Stimulated activated CD4-positive, alpha-beta T cell treated with anti-CD3 and anti-CD28 coated beads, Interleukin-4, amount 100 ng/mL, for 1 hour (primary cell): Measurements from ENCODE around the gene NBEA.

Experiments
- DNase-seq: peaks from one replicate; pipeline ENCODE4 v3.0.0-alpha.2; 2020

NBEA gene

DNA sequence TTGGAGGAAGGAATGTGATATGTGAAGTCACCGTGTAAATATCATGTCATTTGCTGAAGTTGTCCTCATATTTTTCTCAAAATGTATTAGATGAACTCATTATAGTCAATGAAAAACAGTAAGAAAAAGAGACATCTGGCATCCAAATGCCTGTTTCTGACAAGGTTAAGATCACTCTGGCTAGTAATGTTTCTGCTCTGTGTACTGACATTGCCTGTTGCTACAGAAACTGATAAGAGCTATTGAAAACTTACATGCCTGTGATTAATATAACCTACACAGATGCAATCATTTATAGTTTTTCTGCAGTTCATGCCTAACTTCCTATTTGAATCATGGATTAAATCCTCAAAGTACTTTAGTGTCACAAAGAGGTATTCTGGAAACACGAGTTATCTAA lies 249.8 kb downstream of the NBEA start:
- no peak for DNase-seq

DNA sequence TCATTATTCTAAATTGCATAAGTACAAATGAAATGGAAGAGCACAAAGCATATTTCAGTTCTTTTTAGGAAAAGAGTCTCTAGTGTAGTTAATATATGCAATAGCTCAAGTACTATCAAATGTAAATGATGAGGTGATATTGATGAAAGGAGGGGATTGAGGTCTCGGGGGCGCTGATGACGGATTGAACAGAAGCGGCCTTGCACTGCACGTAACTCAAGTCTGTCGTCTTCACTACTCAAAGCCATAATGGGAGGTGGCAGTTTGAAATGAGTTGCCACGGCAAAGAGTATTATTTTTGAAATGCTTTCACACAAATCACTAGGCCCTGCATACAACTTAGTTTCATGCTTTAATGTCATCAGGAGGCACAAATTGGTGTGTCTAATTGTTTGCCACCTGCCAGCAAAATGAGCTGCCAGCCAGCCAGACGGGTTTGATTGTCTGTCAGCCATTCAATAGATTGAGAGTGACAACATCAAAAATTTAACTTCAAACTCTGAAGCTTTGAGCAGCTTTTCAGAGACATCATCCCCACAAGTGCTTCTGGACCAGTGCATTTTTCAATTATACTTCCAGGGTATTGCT lies 256.6 kb downstream of the NBEA start:
- no peak for DNase-seq

DNA sequence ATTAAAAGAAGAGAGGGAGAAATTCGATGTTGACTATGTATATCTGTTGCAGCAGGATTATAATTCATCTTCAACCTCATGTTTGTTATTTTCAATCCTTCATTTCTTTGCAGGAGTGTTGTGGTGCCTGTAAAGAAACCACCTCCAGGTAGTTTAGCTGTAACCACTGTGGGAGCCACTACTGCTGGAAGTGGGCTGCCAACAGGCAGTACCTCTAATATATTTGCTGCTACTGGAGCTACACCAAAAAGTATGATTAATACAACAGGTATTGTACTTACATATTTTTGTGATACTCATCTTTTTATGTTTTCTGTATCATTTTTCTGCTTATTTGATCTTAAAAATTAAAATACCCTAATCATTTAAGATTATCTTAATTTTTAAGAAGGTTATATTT lies 266.5 kb downstream of the NBEA start:
- DNase-seq: no peak

DNA sequence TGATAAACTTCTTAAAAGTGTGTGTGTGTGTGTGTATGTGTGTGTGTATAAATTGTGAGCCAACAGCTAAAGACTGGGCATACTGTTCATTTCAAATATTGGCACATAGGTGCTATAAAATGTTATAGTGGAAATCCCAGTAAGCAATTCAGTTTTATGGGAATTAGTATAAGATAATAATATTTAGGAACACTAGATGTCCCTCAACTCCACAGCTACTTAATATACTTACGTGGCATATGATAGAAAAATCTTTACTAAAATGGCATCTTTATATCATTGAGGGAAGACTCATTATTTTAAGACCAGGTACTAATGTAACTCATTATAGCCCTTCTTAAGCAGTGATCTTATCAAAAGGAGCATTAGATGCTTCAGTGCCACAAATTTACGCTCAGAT lies 268.2 kb downstream of the NBEA start:
- DNase-seq: no peak

DNA sequence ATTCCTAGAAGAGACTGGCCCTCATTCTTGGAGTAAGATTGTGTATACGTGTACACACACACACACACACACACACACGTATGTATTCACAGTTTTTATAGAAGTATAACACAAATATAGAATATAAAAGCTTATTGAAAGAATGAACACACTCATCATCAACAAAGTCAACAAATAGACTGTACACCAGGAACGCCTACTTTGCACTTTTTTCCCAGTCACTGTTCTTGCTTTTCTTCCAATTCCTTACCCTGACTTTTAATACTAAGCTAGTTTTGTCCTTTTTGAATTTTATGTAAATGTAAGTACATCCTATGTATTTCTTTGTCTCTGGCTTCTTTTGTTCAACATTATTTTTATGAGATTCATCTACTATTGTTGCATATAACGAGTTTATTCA lies 269.9 kb downstream of the NBEA start:
- no peak for DNase-seq

DNA sequence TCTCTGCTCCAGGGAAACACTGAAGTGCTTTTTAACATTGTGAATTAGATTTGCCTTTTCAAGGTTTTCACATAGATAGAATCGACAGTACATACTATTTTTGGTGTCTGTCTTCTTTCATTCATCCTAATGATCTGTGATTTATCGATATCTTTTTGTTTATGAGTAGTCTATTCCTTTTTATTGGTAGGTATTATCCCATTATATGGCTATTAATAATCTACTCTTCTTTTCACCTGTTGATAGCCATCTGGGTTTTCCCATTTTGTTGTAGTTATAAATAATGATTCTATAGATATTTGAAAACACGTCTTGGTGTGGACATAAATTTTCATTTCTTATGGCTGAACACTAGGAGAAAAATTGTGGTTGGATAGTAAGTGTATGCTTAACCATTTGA lies 271.8 kb downstream of the NBEA start:
- DNase-seq: no peak

DNA sequence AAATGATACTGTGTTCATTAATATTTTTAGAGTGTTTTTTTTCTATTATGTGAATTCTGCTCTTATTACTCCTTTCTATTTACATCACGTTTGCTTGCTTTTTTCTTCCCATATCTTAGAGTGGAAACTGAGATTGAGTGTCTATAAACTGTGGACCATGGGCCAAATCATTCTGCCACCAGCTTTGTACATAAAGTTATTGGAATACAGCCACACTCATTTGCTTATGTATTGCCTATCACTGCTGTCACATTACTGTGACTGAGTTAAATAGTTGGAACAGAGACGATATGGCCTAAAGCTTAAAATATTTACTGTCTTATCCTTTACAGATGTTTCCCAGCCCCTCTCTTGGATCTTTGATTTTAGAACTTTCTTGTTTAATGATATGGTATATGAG lies 274.1 kb downstream of the NBEA start:
- no peak for DNase-seq

DNA sequence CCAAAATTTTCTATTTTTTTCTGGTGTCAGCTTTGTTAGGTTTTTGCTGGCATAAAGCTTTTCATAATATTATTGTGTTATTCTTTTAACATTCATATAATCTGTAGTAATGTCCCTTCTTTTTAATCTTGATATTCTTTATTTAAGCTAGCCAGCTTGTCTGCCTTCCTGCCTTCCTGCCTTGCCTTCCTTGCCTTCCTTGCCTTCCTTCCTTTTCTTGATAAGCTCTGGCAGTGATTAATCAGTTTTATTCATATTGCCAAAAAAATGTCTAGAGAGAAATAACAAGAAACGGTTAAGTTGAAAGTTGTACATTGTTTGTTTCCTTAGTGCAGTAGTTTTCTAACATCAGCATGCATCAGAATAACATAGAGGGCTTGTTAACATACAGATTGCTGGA lies 277.0 kb downstream of the NBEA start:
- no peak for DNase-seq

DNA sequence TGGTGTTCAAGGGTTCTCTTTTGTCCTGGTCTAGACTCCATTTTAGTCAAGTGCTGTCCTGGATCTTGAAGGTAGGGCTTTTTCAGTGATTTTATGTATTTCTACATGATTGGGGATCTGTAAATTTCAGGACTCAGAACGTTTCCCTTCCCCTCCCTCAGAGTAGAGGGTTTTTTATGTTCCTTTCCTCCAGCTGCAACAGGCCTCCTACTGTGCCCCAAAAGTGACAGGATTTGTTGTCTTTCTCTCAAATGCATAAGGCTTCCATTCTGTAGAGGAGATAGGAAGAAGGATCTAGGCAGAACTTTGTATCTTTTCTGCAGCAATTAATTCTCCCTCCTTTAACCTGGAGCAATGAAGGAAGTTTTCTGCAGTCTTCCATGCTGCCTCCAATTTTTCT lies 283.1 kb downstream of the NBEA start:
- no peak for DNase-seq

DNA sequence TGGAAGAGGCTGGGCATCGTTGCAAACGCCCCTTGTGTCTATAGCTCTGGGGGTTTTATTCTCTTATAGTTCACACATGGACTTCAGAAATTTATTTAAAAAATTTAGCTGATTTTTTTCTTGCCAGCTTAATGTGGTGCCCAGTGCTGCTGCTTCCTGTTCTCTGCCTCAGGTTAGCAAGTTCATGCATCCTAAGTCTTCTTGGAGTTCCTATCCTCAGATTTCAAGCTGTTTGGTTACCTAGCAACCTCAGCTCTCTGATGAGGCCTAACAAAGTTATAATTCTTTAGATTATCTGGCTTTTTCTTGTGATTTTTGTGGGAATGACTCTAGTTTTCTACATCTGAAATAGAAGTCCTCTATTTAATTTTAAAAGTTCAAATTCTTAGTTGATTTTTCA lies 283.5 kb downstream of the NBEA start:
- DNase-seq: no peak

DNA sequence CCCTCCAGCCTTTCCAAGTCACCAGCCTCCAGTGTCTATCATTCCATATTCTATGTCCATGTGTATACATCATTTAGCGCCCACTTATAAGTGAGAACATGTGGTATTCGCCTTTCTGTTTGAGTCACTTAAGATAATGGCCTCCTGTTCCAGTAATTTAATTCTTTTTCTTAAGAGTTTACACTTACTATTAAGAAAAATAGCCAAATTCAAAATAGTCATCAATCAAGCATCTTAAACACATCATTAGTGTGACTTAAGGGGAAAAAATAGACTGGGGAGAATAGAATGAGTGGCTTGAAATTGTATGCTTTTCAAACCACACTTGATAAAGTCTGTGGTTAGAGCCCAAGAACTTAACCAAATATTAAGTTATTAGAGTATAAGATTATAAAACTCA lies 286.5 kb downstream of the NBEA start:
- DNase-seq: no peak

DNA sequence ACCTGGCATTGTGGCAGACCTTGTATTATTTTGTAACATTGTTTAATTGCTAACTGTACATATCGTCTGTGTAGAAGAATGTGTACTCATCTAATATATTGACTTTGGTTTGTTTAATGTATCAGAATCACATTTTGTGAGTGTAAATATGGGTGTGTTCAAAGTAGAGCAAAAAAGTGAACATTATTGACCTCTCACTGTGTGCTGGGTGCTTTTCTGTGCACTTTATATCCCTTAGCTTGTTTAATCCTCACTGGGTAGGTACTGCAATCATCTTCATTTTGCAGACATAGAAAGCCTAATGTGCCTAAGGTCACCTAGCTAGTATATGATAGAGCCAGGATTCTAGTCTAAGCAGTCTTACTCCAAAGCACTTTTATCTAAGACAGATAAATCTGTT lies 289.4 kb downstream of the NBEA start:
- DNase-seq: no peak

DNA sequence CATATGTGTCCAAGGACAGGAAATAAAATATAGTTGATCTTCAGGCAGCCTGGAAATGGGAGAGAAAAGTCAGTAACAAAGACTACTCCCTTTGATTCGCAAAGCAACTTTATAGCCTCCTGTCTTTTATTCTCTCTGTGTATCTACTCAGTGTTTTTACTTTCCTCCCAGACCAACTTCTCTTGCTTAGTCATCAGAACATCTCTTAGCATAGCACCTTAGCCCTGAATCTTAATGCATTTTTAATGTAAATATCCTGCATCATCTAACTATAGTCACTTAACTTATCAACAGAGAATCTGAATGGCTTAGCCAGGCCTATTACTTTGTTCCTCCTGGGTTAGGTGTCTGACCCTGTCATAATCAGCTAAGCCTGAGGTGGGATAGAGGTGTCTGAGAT lies 296.2 kb downstream of the NBEA start:
- DNase-seq: no peak

DNA sequence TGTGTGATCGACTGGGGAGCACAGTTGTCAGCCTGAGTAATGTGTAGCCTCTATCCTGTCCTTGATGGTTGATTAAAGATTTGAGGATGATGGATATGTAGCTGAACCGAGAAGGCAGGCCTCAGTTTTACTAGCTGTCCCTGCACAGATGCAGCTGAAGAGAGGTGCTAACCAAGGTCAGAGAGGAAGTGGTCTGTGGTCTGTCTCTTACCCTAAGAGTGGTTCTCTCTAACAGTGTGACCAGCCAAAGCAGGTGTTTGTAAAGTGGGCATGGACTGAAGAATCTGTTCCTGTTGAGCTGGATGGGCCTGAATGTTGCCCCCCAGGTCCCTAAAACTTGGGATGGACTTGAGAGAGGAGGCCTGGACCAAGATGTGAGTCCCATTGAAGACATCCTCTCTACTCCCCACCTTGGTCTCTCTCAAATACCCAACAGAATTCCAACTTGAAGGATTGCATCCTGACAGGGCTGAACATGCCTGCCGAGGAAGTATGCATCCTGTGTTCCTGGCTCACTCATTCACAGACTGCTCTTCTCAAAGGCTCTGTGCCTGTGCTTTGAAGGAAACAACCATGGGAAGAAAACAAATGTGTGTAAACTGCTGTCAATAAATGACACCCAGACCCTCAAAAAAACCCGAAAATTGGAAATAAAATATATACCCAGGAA lies 310.6 kb downstream of the NBEA start:
- no peak for DNase-seq

DNA sequence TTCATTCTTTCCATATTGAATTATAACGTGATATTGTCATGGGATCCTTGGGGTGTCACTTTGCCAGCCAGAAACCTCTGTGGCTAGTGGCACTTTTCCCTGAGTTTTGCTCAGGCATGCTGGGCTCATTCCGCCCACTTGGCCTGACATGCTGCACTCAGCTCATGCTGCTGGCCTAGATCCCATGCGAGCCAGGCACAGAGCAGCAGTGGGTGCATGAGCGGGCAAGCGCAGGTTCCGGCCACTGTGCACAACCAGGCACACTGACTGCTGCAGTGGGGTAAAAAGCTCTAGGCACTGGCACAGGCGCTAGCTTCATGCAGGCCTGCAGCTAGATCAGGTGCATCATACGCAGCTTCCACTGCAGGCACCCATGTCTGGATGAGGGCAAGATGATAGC lies 313.2 kb downstream of the NBEA start:
- DNase-seq: no peak

DNA sequence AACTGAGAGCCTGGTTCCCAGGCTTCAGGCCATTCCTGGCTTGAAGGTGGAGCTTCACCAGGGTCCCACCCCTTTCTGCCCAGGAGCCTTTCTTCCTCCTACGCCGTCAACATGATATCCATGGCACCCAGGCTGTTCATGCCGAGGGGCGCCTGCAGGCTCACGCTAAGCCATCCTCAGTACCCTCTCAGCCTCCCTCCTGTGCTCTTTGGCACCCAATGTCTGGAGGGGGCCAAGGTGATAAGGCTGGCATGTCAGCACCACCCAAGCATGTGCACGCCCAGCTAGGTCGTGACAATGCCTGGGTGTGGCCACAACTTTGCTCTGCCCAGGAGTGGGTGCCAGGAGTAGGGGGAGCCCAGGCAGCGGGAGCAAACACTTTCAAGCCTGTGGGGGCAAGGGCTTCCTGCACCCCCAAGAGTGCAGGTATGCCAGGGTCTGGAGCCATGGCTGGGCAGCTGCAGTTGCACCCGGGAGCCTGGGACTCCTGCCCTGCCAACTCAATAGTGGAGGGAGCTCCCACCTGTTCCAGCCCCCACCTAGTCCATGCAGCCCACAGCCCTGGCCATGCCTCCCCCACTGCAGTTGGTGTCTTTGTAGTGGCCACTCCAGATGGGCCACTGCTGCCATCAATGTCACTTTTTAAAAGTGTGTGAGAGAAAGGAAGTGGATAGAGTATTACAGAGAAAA lies 314.5 kb downstream of the NBEA start:
- no peak for DNase-seq

DNA sequence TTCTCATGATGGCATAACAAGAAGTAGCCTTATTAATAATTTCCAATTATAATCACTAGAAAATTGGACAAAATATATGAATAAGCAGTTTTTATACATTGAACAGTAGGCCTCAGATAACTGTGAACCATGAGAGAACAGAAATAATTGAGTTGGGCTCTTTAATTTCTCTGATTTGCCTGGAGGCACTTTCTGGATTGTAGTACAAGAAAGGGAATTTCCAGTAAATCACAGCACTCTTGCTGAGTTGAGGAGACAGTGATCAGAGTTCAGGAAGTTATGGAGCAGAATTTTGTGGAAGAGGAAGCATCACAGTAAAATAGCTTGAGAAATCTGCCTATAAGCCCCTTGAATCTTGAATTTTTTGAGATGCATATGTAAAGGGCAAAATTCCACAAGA lies 318.2 kb downstream of the NBEA start:
- DNase-seq: no peak

DNA sequence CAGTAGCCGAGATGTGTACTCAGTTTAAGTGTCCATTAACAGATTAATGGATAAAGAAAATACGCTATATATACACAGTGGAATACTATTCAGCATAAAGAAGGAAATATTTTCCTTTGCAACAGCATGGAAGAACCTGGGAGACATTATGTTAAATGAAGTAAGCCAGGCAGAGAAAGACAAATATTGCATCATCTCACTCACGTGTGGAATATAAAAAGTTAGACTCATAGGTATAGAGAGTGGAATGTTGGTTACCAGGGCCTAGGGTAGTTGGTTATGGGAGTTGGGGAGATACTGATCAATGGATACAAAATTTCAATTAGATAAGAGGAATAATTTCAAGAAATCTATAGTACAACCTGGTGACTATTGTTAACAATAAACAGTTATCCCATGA lies 324.3 kb downstream of the NBEA start:
- DNase-seq: no peak

DNA sequence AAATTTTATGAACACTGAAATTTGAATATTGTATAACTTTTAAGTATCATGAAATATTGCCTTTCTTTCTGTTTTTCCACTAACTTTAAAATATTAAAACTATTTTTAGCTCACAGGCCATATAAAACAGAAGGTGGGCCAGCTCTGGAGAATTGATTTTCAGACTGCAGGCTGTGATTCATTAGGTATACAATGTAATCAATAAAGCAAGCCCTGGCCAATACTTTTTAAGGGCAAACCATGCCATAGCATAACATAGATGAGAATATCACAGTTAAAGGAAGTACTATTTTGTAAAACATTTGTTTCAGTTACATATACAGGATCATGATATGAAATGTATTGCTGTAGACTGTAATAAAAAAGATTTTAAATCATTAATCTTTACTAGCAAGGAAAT lies 336.8 kb downstream of the NBEA start:
- DNase-seq: no peak

DNA sequence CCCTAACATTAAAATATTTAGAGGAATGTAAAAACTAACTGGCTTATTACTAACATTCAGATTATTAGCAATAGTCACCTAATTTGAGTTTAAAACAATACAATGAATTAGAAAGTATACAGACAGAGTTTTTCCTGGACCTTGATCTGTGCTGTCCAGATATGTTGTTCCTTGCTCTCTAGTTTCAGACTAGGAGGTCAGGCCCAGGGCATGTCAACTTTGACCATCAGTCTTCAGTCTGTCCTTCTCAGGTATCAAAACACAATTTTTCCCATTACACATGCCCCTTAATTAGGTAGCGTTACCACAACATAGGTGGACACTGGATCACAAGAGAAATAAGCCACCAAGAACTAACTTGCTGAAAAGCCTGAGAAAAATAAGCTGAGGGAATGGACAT lies 337.4 kb downstream of the NBEA start:
- no peak for DNase-seq

DNA sequence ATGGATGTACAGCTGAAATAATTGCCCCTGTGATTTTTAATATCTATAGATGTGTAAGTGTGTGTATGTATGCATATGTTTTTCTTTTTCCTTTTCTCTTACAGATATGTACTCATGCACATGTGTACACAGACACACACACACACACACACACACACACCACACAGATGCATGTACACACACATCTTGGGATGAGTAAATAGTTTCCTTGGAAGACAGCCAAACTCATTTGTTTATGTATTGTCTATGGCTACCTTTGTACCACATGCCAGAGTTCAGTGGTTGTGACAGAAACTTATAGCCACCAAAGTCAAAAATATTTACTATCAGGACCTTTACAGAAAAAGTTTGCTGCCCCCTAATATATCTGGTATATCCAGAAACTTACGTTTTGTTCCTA lies 341.8 kb downstream of the NBEA start:
- no peak for DNase-seq

DNA sequence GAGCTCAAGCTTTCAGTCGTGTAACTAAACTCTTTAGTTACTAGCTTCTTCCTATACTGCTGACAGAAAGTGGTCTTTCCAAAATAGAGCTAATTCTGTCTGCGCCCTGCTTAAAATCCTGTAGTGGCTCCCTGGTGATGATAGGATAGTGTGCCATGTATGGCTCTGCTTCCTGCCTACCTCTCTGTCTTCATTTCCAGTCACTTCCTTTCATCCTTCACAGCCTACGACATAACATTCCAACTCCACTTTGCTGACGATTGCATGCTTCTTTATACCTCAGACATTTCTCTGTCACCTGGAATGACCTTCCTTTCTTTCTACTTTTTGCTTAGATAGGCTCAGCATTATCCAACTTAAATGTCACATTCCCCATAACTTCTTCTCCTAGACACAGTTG lies 343.6 kb downstream of the NBEA start:
- DNase-seq: no peak

DNA sequence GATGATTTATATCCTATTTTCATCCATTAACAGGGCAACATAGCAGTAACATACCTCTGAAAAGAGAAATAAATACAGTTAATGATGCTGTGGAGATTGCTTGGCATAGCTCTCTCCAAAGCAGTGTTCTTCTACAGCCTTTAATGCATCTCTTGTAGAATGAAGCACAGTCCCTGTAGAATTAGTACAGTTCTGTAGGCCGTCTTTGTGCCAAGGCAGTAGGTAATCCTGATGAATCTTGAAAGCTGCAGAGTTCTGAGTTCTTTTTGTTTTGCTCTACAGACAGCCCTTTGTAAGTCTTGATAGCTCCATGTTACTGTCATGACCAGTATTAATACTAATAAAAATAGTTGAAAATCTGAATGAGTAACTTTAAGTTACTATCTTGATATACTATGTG lies 350.3 kb downstream of the NBEA start:
- DNase-seq: no peak

DNA sequence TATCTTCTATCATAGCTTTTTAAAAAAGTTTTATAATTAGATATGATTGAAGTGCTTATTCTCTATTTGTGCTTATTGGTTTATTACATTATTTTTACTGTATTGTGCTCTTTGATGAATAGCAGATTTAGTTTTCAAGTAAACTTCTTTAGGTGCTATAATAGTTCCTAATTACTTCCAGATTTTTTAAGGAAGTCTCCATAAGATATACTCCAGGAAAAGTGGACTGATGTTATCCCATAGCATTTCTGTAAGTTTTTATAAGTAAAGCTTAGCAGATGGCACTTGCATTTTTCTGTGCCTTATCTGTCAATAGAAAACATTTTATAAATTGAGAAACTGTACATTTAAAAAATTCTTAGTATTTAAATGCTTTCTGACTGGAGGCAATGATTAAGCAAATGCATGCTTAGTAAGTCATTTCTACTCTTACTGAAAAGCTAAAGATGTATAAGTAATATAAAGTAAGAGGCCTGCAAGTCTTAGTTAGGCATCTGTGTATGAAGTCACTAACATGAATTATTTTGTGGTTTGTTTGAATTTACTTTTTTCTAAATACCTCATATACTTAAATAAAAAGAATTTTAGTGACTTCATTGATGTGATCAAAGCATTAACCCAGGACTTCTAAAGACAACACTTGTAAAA lies 351.6 kb downstream of the NBEA start:
- no peak for DNase-seq
